CD4-positive, alpha-beta T cell treated with Interleukin-15 for 1 hour (primary cell): ENCODE measurements around the gene NLGN4X.

Source experiments
- DNase-seq: peaks from one replicate; pipeline ENCODE4 v3.0.0-alpha.2; 2020

NLGN4X gene

GRCh38 chrX:6149060-6149872, 79.4 kb downstream of the NLGN4X start:
- DNase-seq = no peak

- no peak for DNase-seq
Measured at GRCh38 chrX:6134255-6134654, 94.4 kb downstream of the NLGN4X start.

GRCh38 chrX:6132970-6133369, 95.7 kb downstream of the NLGN4X start:
- no peak for DNase-seq

GRCh38 chrX:6131287-6131686, 97.4 kb downstream of the NLGN4X start:
- no peak for DNase-seq

GRCh38 chrX:6129195-6129594, 99.5 kb downstream of the NLGN4X start:
- DNase-seq = no peak

- no peak for DNase-seq
Measured at GRCh38 chrX:6120329-6120728, 108.3 kb downstream of the NLGN4X start.

GRCh38 chrX:6095469-6095868, 133.2 kb downstream of the NLGN4X start:
- no peak for DNase-seq

GRCh38 chrX:6074532-6074931, 154.1 kb downstream of the NLGN4X start:
- no peak for DNase-seq

GRCh38 chrX:6071731-6072130, 156.9 kb downstream of the NLGN4X start:
- no peak for DNase-seq

GRCh38 chrX:6067600-6067999, 161.1 kb downstream of the NLGN4X start:
- DNase-seq = no peak

- no peak for DNase-seq
Measured at GRCh38 chrX:6053141-6053540, 175.5 kb downstream of the NLGN4X start.

- no peak for DNase-seq
Measured at GRCh38 chrX:6052111-6052745, 176.4 kb downstream of the NLGN4X start.

GRCh38 chrX:6049132-6049531, 179.5 kb downstream of the NLGN4X start:
- no peak for DNase-seq

- no peak for DNase-seq
Measured at GRCh38 chrX:6041630-6042029, 187.0 kb downstream of the NLGN4X start.

GRCh38 chrX:6029014-6029413, 199.7 kb downstream of the NLGN4X start:
- DNase-seq = no peak

- no peak for DNase-seq
Measured at GRCh38 chrX:6026980-6027379, 201.7 kb downstream of the NLGN4X start.

GRCh38 chrX:6026429-6026828, 202.2 kb downstream of the NLGN4X start:
- no peak for DNase-seq

GRCh38 chrX:6024204-6024603, 204.5 kb downstream of the NLGN4X start:
- no peak for DNase-seq

GRCh38 chrX:6021316-6022091, 207.2 kb downstream of the NLGN4X start:
- DNase-seq = no peak

- no peak for DNase-seq
Measured at GRCh38 chrX:6019076-6019475, 209.6 kb downstream of the NLGN4X start.

- no peak for DNase-seq
Measured at GRCh38 chrX:6015423-6015822, 213.2 kb downstream of the NLGN4X start.

GRCh38 chrX:6012357-6012756, 216.3 kb downstream of the NLGN4X start:
- DNase-seq = no peak

GRCh38 chrX:6005856-6006255, 222.8 kb downstream of the NLGN4X start:
- no peak for DNase-seq

GRCh38 chrX:6004529-6004928, 224.1 kb downstream of the NLGN4X start:
- DNase-seq = no peak
